ENCODE measurements around the gene AP4S1. TPM values are rescaled to one million over a fixed set of nuclear protein-coding genes. Genes with fewer than 3 reads are reported as not detected.
"Not testable (repeated sequence)": the region's sequence is repeated elsewhere in the genome, so short reads cannot be mapped to it uniquely, and the experiment has no call there.

Gene AP4S1
- polyA plus RNA-seq, 1 donor from 2014 or later: 9.7 TPM

- H3K4me1 Mint-ChIP-seq: peaks cover 12 to 24% (median 18%) of the 10 kb centered on the region in 3 donors
- H3K27me3 Mint-ChIP-seq: no peaks in the 10 kb centered on the region
- H3K36me3 Mint-ChIP-seq: peaks cover 25% of the 10 kb centered on the region
- H3K4me3 Mint-ChIP-seq: peak overlapping the region in 1 of 4 donors; percentile 37
- peaks cover 0 to 18% (median 7%) of the 10 kb centered on the region in 3 donors for H3K9me3 Mint-ChIP-seq
- H3K27ac Mint-ChIP-seq: peak overlapping the region in 1 of 3 donors; percentile 74
Measured at GRCh38 chr14:30998100-30998706, 27.2 kb upstream of the AP4S1 start.

GRCh38 chr14:30999038-30999773, 26.2 kb upstream of the AP4S1 start:
- no peak overlapping the region for H3K4me3 Mint-ChIP-seq
- H3K36me3 Mint-ChIP-seq: peaks cover 28% of the 10 kb centered on the region
- H3K4me1 Mint-ChIP-seq: peaks cover 16 to 26% (median 18%) of the 10 kb centered on the region in 3 donors

GRCh38 chr14:31000629-31001338, 24.7 kb upstream of the AP4S1 start:
- H3K4me3 Mint-ChIP-seq: no peak overlapping the region
- H3K27ac Mint-ChIP-seq: peak overlapping the region in 1 of 3 donors; percentile 32
- peaks cover 0 to 18% (median 7%) of the 10 kb centered on the region in 3 donors for H3K9me3 Mint-ChIP-seq
- no peaks in the 10 kb centered on the region for H3K27me3 Mint-ChIP-seq
- H3K36me3 Mint-ChIP-seq: peaks cover 25% of the 10 kb centered on the region
- H3K4me1 Mint-ChIP-seq: peaks cover 4 to 17% (median 8%) of the 10 kb centered on the region in 3 donors

More at GRCh38 chr14:30999038-30999773, 26.2 kb upstream of the AP4S1 start:
- Mint-ChIP-seq H3K27ac (no peak overlapping the region), H3K9me3 (peaks cover 0 to 18% (median 7%) of the 10 kb centered on the region in 3 donors), H3K27me3 (no peaks in the 10 kb centered on the region)

- no peaks in the 10 kb centered on the region for H3K27me3 Mint-ChIP-seq
- H3K36me3 Mint-ChIP-seq: peaks cover 25% of the 10 kb centered on the region
- peaks cover 0 to 18% (median 7%) of the 10 kb centered on the region in 3 donors for H3K9me3 Mint-ChIP-seq
- H3K4me1 Mint-ChIP-seq: peaks cover 4 to 12% (median 8%) of the 10 kb centered on the region in 3 donors
- H3K4me3 Mint-ChIP-seq: no peak overlapping the region
- H3K27ac Mint-ChIP-seq: no peak overlapping the region
Measured at GRCh38 chr14:31001339-31001658, 24.1 kb upstream of the AP4S1 start.

- Mint-ChIP-seq H3K9me3 (peaks cover 0 to 12% (median 7%) of the 10 kb centered on the region in 3 donors), H3K36me3 (peaks cover 17% of the 10 kb centered on the region), H3K4me3 (peak overlapping the region in 1 of 4 donors; percentile 4), H3K27me3 (no peaks in the 10 kb centered on the region), H3K4me1 (peaks cover 5 to 10% (median 9%) of the 10 kb centered on the region in 3 donors), H3K27ac (peak overlapping the region in 1 of 3 donors; percentile 76)
Measured at GRCh38 chr14:31003284-31003683, 22.2 kb upstream of the AP4S1 start.

- not testable (repeated sequence) for H3K27me3 Mint-ChIP-seq, H3K9me3 Mint-ChIP-seq, H3K4me1 Mint-ChIP-seq, H3K4me3 Mint-ChIP-seq
- peak overlapping the region in 1 of 3 donors; percentile 76 for H3K27ac Mint-ChIP-seq
- peaks cover 15% of the 10 kb centered on the region for H3K36me3 Mint-ChIP-seq
Measured at GRCh38 chr14:31004007-31004406, 21.4 kb upstream of the AP4S1 start.

- Mint-ChIP-seq H3K4me3 (no peak overlapping the region), H3K4me1 (peaks cover 1 to 10% (median 3%) of the 10 kb centered on the region in 3 donors), H3K9me3 (no peaks in the 10 kb centered on the region), H3K36me3 (peaks cover 4% of the 10 kb centered on the region), H3K27me3 (no peaks in the 10 kb centered on the region), H3K27ac (no peak overlapping the region)
Measured at GRCh38 chr14:31006703-31007102, 18.7 kb upstream of the AP4S1 start.

- no peaks in the 10 kb centered on the region for H3K9me3 Mint-ChIP-seq
- peaks cover 0 to 11% (median 6%) of the 10 kb centered on the region in 3 donors for H3K4me1 Mint-ChIP-seq
- H3K4me3 Mint-ChIP-seq: no peak overlapping the region
- H3K27ac Mint-ChIP-seq: no peak overlapping the region
- H3K36me3 Mint-ChIP-seq: no peaks in the 10 kb centered on the region
- no peaks in the 10 kb centered on the region for H3K27me3 Mint-ChIP-seq
Measured at GRCh38 chr14:31009836-31010574, 15.4 kb upstream of the AP4S1 start.

GRCh38 chr14:31010935-31011334, 14.5 kb upstream of the AP4S1 start:
- Mint-ChIP-seq H3K9me3 (no peaks in the 10 kb centered on the region), H3K4me1 (peaks cover 3 to 11% (median 8%) of the 10 kb centered on the region in 3 donors), H3K27ac (no peak overlapping the region)

GRCh38 chr14:31013841-31014240, 11.6 kb upstream of the AP4S1 start:
- Mint-ChIP-seq H3K27ac (no peak overlapping the region), H3K4me1 (peaks cover 4 to 11% (median 5%) of the 10 kb centered on the region in 3 donors), H3K4me3 (no peak overlapping the region), H3K9me3 (no peaks in the 10 kb centered on the region), H3K27me3 (no peaks in the 10 kb centered on the region), H3K36me3 (no peaks in the 10 kb centered on the region)

More at GRCh38 chr14:31010935-31011334, 14.5 kb upstream of the AP4S1 start:
- no peaks in the 10 kb centered on the region for H3K27me3 Mint-ChIP-seq
- H3K36me3 Mint-ChIP-seq: no peaks in the 10 kb centered on the region
- no peak overlapping the region for H3K4me3 Mint-ChIP-seq

- Mint-ChIP-seq H3K9me3 (no peaks in the 10 kb centered on the region), H3K36me3 (peaks cover 5% of the 10 kb centered on the region), H3K4me3 (no peak overlapping the region), H3K4me1 (peaks cover 13 to 21% (median 14%) of the 10 kb centered on the region in 3 donors), H3K27ac (no peak overlapping the region), H3K27me3 (no peaks in the 10 kb centered on the region)
Measured at GRCh38 chr14:31018057-31018645, 7.3 kb upstream of the AP4S1 start.

- Mint-ChIP-seq H3K9me3 (no peaks in the 10 kb centered on the region), H3K36me3 (peaks cover 5% of the 10 kb centered on the region), H3K27ac (no peak overlapping the region), H3K27me3 (no peaks in the 10 kb centered on the region), H3K4me1 (peaks cover 27 to 34% (median 30%) of the 10 kb centered on the region in 3 donors), H3K4me3 (peak overlapping the region in 1 of 4 donors; percentile 30)
Measured at GRCh38 chr14:31020834-31021575, 4.4 kb upstream of the AP4S1 start.

- no peaks in the 10 kb centered on the region for H3K9me3 Mint-ChIP-seq
- no peaks in the 10 kb centered on the region for H3K27me3 Mint-ChIP-seq
- H3K27ac Mint-ChIP-seq: no peak overlapping the region
- peaks cover 5% of the 10 kb centered on the region for H3K36me3 Mint-ChIP-seq
- H3K4me1 Mint-ChIP-seq: peaks cover 27 to 34% (median 33%) of the 10 kb centered on the region in 3 donors
- H3K4me3 Mint-ChIP-seq: peak overlapping the region in 1 of 4 donors; percentile 30
Measured at GRCh38 chr14:31021576-31021949, 3.9 kb upstream of the AP4S1 start.

- Mint-ChIP-seq H3K27me3 (no peaks in the 10 kb centered on the region), H3K27ac (peak overlapping the region in 2 of 3 donors; percentile 64 to 78), H3K9me3 (no peaks in the 10 kb centered on the region), H3K36me3 (peaks cover 5% of the 10 kb centered on the region), H3K4me1 (peaks cover 29 to 41% (median 38%) of the 10 kb centered on the region in 3 donors), H3K4me3 (peak overlapping the region in 1 of 4 donors; percentile 65)
Measured at GRCh38 chr14:31022386-31022785, 3.1 kb upstream of the AP4S1 start.
